Measurements from ENCODE around the gene CES3. TPM values are rescaled to one million over a fixed set of nuclear protein-coding genes. Genes with fewer than 3 reads are reported as not detected.

CES3 gene
- polyA plus RNA-seq, 1 experiment: 0.12 TPM

- H3K27ac ChIP-seq (ENCODE audit: low read depth, low read length): no peak overlapping the region
- no peak for DNase-seq (ENCODE audit: low read depth, low spot score)
- no peak for TF ChIP-seq CTCF (IDR thresholded peaks at IDR 0.05; ENCODE audit: low read depth, low read length)
- peaks cover 2% of the 10 kb centered on the region; the same call in 1 of the 2 replicates for H3K9me3 ChIP-seq (ENCODE audit: control insufficient read depth, insufficient read depth, low read length)
- POLR2A ChIA-PET: no interaction called here
- no peak overlapping the region for H3K4me3 ChIP-seq (ENCODE audit: low read depth, low read length)
- H3K27me3 ChIP-seq (ENCODE audit: control insufficient read depth, insufficient read depth, low read length): peaks cover 33% of the 10 kb centered on the region
- CTCF ChIA-PET: interaction anchor here (1.0 to 3.4 kb wide), 2 partner anchors 12 to 53 kb away, joined by 3 to 11 read pairs; no protein-coding TSS in a partner anchor
Observed at GRCh38 chr16:66921729-66922450, 39.2 kb upstream of the CES3 start.

GRCh38 chr16:66923247-66923731, 37.8 kb upstream of the CES3 start:
- POLR2A ChIA-PET: no interaction called here
- peaks cover 2% of the 10 kb centered on the region; the same call in 1 of the 2 replicates for H3K9me3 ChIP-seq (ENCODE audit: control insufficient read depth, insufficient read depth, low read length)
- CTCF ChIA-PET: interaction anchor here (1.3 to 3.4 kb wide), 2 partner anchors 14 to 28 kb away, joined by 3 to 11 read pairs; no protein-coding TSS in a partner anchor
- no peak for DNase-seq (ENCODE audit: low read depth, low spot score)
- H3K27ac ChIP-seq (ENCODE audit: low read depth, low read length): no peak overlapping the region
- no peak for TF ChIP-seq CTCF (IDR thresholded peaks at IDR 0.05; ENCODE audit: low read depth, low read length)
- H3K4me3 ChIP-seq (ENCODE audit: low read depth, low read length): no peak overlapping the region
- H3K27me3 ChIP-seq (ENCODE audit: control insufficient read depth, insufficient read depth, low read length): peaks cover 28% of the 10 kb centered on the region

GRCh38 chr16:66923866-66924265, 37.2 kb upstream of the CES3 start:
- no peak overlapping the region for H3K4me3 ChIP-seq (ENCODE audit: low read depth, low read length)
- H3K27me3 ChIP-seq (ENCODE audit: control insufficient read depth, insufficient read depth, low read length): peaks cover 28% of the 10 kb centered on the region
- CTCF ChIA-PET: interaction anchor here (1.3 kb wide), 1 partner anchor 29 kb away, joined by 3 read pairs; no protein-coding TSS in a partner anchor
- DNase-seq (ENCODE audit: low read depth, low spot score): no peak
- POLR2A ChIA-PET: no interaction called here
- TF ChIP-seq CTCF (IDR thresholded peaks at IDR 0.05; ENCODE audit: low read depth, low read length): no peak
- no peak overlapping the region for H3K27ac ChIP-seq (ENCODE audit: low read depth, low read length)
- peaks cover 2% of the 10 kb centered on the region; the same call in 1 of the 2 replicates for H3K9me3 ChIP-seq (ENCODE audit: control insufficient read depth, insufficient read depth, low read length)

- DNase-seq (ENCODE audit: low read depth, low spot score): no peak
- H3K27ac ChIP-seq (ENCODE audit: low read depth, low read length): no peak overlapping the region
Observed at GRCh38 chr16:66924527-66925321, 36.3 kb upstream of the CES3 start.

More at GRCh38 chr16:66924527-66925321, 36.3 kb upstream of the CES3 start:
- TF ChIP-seq CTCF (IDR thresholded peaks at IDR 0.05; ENCODE audit: low read depth, low read length): 0 out of 2 replicates have a peak, but pooled peaks have one; percentile 16
- peak overlapping the region; percentile 55 for H3K4me3 ChIP-seq (ENCODE audit: low read depth, low read length)
- CTCF ChIA-PET: no interaction called here
- H3K27me3 ChIP-seq (ENCODE audit: control insufficient read depth, insufficient read depth, low read length): peaks cover 24% of the 10 kb centered on the region
- POLR2A ChIA-PET: no interaction called here
- H3K9me3 ChIP-seq (ENCODE audit: control insufficient read depth, insufficient read depth, low read length): peaks cover 2% of the 10 kb centered on the region; the same call in 1 of the 2 replicates
